Naive thymus-derived CD4-positive, alpha-beta T cell (primary cell): Measurements from ENCODE around the gene CARD14. TPM values are rescaled to one million over a fixed set of nuclear protein-coding genes. Genes with fewer than 3 reads are reported as not detected.
A peak's percentile ranks its signal among the peaks of the same experiment; 100 is the strongest.

Experiments
- ATAC-seq: fragments of 150-1000 bp; cut with Tn5 transposase; 2 replicates; pipeline ENCODE4 v1.10.0; 2021; ENCODE audit warnings: mild to moderate bottlenecking, moderate library complexity
- CTCF ChIA-PET: fragments of 350-600 bp; sonication (Branson Sonifier 250); formaldehyde crosslinking; loops from one replicate; lab custom pipeline; 2021; ENCODE audit warnings: antibody characterized with exemption; lab: Charles Lee
- POLR2A ChIA-PET: fragments of 350-600 bp; sonication (Branson Sonifier 250); formaldehyde crosslinking; loops from one replicate; lab custom pipeline; 2021; ENCODE audit warnings: antibody characterized with exemption, inconsistent platforms; lab: Charles Lee
- DNase-seq, 9 donors: peaks; one replicate each; pipeline versions ENCODE4 v3.0.0 to v3.0.0-alpha.2; 2020 to 2022; ENCODE audit warnings: mixed read lengths in 1 of 9
- H3K27ac ChIP-seq: one replicate; pipeline ENCODE4 v1.7.0; 2013; ENCODE audit warnings: mild to moderate bottlenecking, low read depth, low read length, moderate library complexity
- H3K27me3 ChIP-seq, 2 donors: one replicate each; pipeline ENCODE4 v1.7.0; 2013; ENCODE audit warnings: low read length in 2 of 2, mild to moderate bottlenecking in 2 of 2, moderate library complexity in 2 of 2; ENCODE audit not compliant: control insufficient read depth in 2 of 2, insufficient read depth in 2 of 2
- H3K36me3 ChIP-seq, 3 experiments: 1 replicate in 2 of 3; 2 replicates in 1 of 3; pipeline ENCODE4 v1.7.0; 2013; ENCODE audit warnings: low read length in 3 of 3, mild to moderate bottlenecking in 3 of 3, moderate library complexity in 1 of 3; ENCODE audit not compliant: insufficient read depth in 3 of 3, control insufficient read depth in 2 of 3
- H3K4me1 ChIP-seq, 2 donors: one replicate each; pipeline ENCODE4 v1.7.0; 2013; ENCODE audit warnings: low read length in 2 of 2, mild to moderate bottlenecking in 2 of 2, moderate library complexity in 1 of 2; ENCODE audit not compliant: control insufficient read depth in 2 of 2, insufficient read depth in 2 of 2
- H3K4me3 ChIP-seq: 2 replicates; pipeline ENCODE4 v1.7.0; 2013; ENCODE audit warnings: mild to moderate bottlenecking, low read length
- H3K9me3 ChIP-seq, 3 experiments: 1 replicate in 2 of 3; 2 replicates in 1 of 3; pipeline ENCODE4 v1.7.0; 2013; ENCODE audit warnings: low read length in 3 of 3; ENCODE audit not compliant: control insufficient read depth in 2 of 3
- H3K27ac Mint-ChIP-seq, 9 donors: one replicate each; pipeline ENCODE4 v1.8.0; 2020 to 2022; ENCODE audit warnings: mixed read lengths in 9 of 9, mild to moderate bottlenecking in 8 of 9, moderate library complexity in 5 of 9, inconsistent platforms in 2 of 9
- H3K27me3 Mint-ChIP-seq, 5 donors: one replicate each; pipeline ENCODE4 v1.8.0; 2021 to 2022; ENCODE audit warnings: mixed read lengths in 5 of 5, mild to moderate bottlenecking in 1 of 5
- H3K36me3 Mint-ChIP-seq, 5 donors: one replicate each; pipeline ENCODE4 v1.8.0; 2020 to 2022; ENCODE audit warnings: mixed read lengths in 5 of 5, mild to moderate bottlenecking in 3 of 5, inconsistent platforms in 1 of 5
- H3K4me1 Mint-ChIP-seq, 7 donors: one replicate each; pipeline ENCODE4 v1.8.0; 2020 to 2022; ENCODE audit warnings: mixed read lengths in 7 of 7, mild to moderate bottlenecking in 3 of 7, inconsistent platforms in 1 of 7
- H3K4me3 Mint-ChIP-seq, 10 donors: one replicate each; pipeline ENCODE4 v1.8.0; 2020 to 2022; ENCODE audit warnings: mild to moderate bottlenecking in 10 of 10, mixed read lengths in 10 of 10, moderate library complexity in 6 of 10, inconsistent platforms in 2 of 10
- H3K9me3 Mint-ChIP-seq, 11 donors: one replicate each; pipeline ENCODE4 v1.8.0; 2020 to 2022; ENCODE audit warnings: mixed read lengths in 11 of 11, mild to moderate bottlenecking in 4 of 11, inconsistent platforms in 1 of 11, moderate library complexity in 1 of 11
- intact Hi-C, 2 donors: fragments of 100-400 bp; cut with micrococcal nuclease; formaldehyde crosslinking; loops; one replicate each; pipeline ENCODE4 v1.15.1; 2023
- polyA plus RNA-seq, 2 donors: library from polyadenylated mRNA; unstranded; fragments of 300-500 nt; fragmentation: Illumina TruSeq; gene quantifications; one replicate each; pipeline ENCODE4 v1.2.3, GENCODE V29; 2021
- total RNA-seq, 6 experiments: library from RNA in 5 of 6; stranded (reverse) in 5 of 6; gene quantifications; 1 replicate in 5 of 6; 2 replicates in 1 of 6; pipeline ENCODE4 v1.2.3 and lab custom pipeline; 2021 to 2026

Gene CARD14
- total and polyA plus RNA-seq, 7 experiments from 2014 or later = 0.24 to 0.57 (median 0.30) TPM; not detected in 4

- H3K4me3 ChIP-seq = peak within 1 kb of the TSS; percentile 84
These were observed 50.4 kb downstream of the CARD14 start, which contains the start of the genes SGSH and SLC26A11 for GRCh38 chr17:80220054-80220735. Gene SGSH (minus strand): TSS chr17:80220333. CDS start chr17:80220313, 20 bp downstream. Gene SLC26A11 (plus strand): TSS chr17:80220427. CDS start chr17:80221561, 1,134 bp downstream.

GRCh38 chr17:80220736-80221215, 50.9 kb downstream of the CARD14 start:
- peak overlapping the region; percentile 84 for H3K4me3 ChIP-seq
- intact Hi-C loops = no loop called here
- Mint-ChIP-seq H3K27me3 (peaks cover 0 to 3% (median 0%) of the 10 kb centered on the region in 5 donors), H3K27ac (peak overlapping the region; percentile 18 to 91 (median 72)), H3K4me1 (peaks cover 21 to 44% (median 30%) of the 10 kb centered on the region in 7 donors), H3K4me3 (peak overlapping the region; percentile 69 to 95 (median 84)), H3K36me3 (peaks cover 0 to 14% (median 7%) of the 10 kb centered on the region in 5 donors), H3K9me3 (peaks cover 0 to 2% (median 0%) of the 10 kb centered on the region in 11 donors)
- peaks cover 6 to 37% (median 7%) of the 10 kb centered on the region in 3 experiments for H3K36me3 ChIP-seq
- H3K27me3 ChIP-seq = no peaks in the 10 kb centered on the region
- peaks cover 13 to 30% of the 10 kb centered on the region in 2 donors for H3K4me1 ChIP-seq
- no peaks in the 10 kb centered on the region for H3K9me3 ChIP-seq
- CTCF ChIA-PET = interaction anchor here (0.6 kb wide), 1 partner anchor 1895 kb away, joined by 3 read pairs; no protein-coding TSS in a partner anchor
- POLR2A ChIA-PET = interaction anchor here (0.7 to 2.2 kb wide), 4 partner anchors 25 to 47 kb away, joined by 3 to 14 read pairs (median 6); partner anchors contain the start of gene RNF213
- H3K27ac ChIP-seq = peak overlapping the region; percentile 93
- no peak for ATAC-seq
- peak in 6 of 9 donors; percentile 10 to 29 (median 25) for DNase-seq

More at GRCh38 chr17:80220054-80220735, 50.4 kb downstream of the CARD14 start, which contains the start of the genes SGSH and SLC26A11:
- Mint-ChIP-seq H3K27me3 (peaks cover 0 to 3% (median 0%) of the 10 kb centered on the region in 5 donors), H3K9me3 (peaks cover 0 to 2% (median 0%) of the 10 kb centered on the region in 11 donors), H3K4me1 (peaks cover 21 to 44% (median 30%) of the 10 kb centered on the region in 7 donors), H3K27ac (peak within 1 kb of the TSS; percentile 86 to 98 (median 95)), H3K36me3 (peaks cover 0 to 14% (median 7%) of the 10 kb centered on the region in 5 donors), H3K4me3 (peak within 1 kb of the TSS; percentile 86 to 96 (median 92))
- intact Hi-C loops = no loop called here
- ChIA-PET CTCF (interaction anchor here (0.6 kb wide), 1 partner anchor 1895 kb away, joined by 3 read pairs; no protein-coding TSS in a partner anchor), POLR2A (interaction anchor here (0.7 to 2.3 kb wide), 6 partner anchors 12 to 74 kb away, joined by 3 to 14 read pairs (median 5); partner anchors contain the start of gene RNF213)
- H3K27ac ChIP-seq = peak within 1 kb of the TSS; percentile 93
- H3K27me3 ChIP-seq = no peaks in the 10 kb centered on the region
- H3K9me3 ChIP-seq = no peaks in the 10 kb centered on the region
- ATAC-seq (peak; percentile 59), DNase-seq (peak; percentile 13 to 73 (median 45))
- H3K4me1 ChIP-seq = peaks cover 13 to 30% of the 10 kb centered on the region in 2 donors
- H3K36me3 ChIP-seq = peaks cover 6 to 43% (median 7%) of the 10 kb centered on the region in 3 experiments

GRCh38 chr17:80221351-80222105, 51.7 kb downstream of the CARD14 start:
- Mint-ChIP-seq H3K36me3 (peaks cover 0 to 12% (median 4%) of the 10 kb centered on the region in 5 donors), H3K4me3 (peak overlapping the region; percentile 69 to 95 (median 84)), H3K27me3 (peaks cover 0 to 3% (median 0%) of the 10 kb centered on the region in 5 donors), H3K4me1 (peaks cover 21 to 44% (median 30%) of the 10 kb centered on the region in 7 donors), H3K27ac (peak overlapping the region; percentile 18 to 85 (median 72)), H3K9me3 (peaks cover 0 to 2% (median 0%) of the 10 kb centered on the region in 11 donors)
- Histone ChIP-seq H3K4me1 (peaks cover 13 to 30% of the 10 kb centered on the region in 2 donors), H3K9me3 (no peaks in the 10 kb centered on the region), H3K4me3 (no peak overlapping the region), H3K27ac (peak overlapping the region; percentile 93), H3K36me3 (peaks cover 2 to 30% (median 5%) of the 10 kb centered on the region in 3 experiments), H3K27me3 (no peaks in the 10 kb centered on the region)
- CTCF ChIA-PET = no interaction called here
- ATAC-seq (no peak), DNase-seq (no peak)
- POLR2A ChIA-PET = no interaction called here
- intact Hi-C loops = no loop called here

- Mint-ChIP-seq H3K4me1 (peaks cover 16 to 40% (median 26%) of the 10 kb centered on the region in 7 donors), H3K9me3 (peaks cover 0 to 2% (median 0%) of the 10 kb centered on the region in 11 donors), H3K4me3 (peak overlapping the region in 9 of 10 donors; percentile 25 to 84 (median 50)), H3K27ac (peak overlapping the region in 5 of 9 donors; percentile 38 to 71 (median 65)), H3K27me3 (peaks cover 0 to 3% (median 0%) of the 10 kb centered on the region in 5 donors), H3K36me3 (peaks cover 0 to 9% (median 4%) of the 10 kb centered on the region in 5 donors)
- Histone ChIP-seq H3K9me3 (no peaks in the 10 kb centered on the region), H3K4me3 (no peak overlapping the region), H3K27ac (no peak overlapping the region), H3K27me3 (no peaks in the 10 kb centered on the region), H3K36me3 (peaks cover 0 to 28% (median 0%) of the 10 kb centered on the region in 3 experiments), H3K4me1 (peaks cover 13 to 24% of the 10 kb centered on the region in 2 donors)
- ChIA-PET CTCF (no interaction called here), POLR2A (interaction anchor here (0.6 kb wide), 1 partner anchor 13 kb away, joined by 3 read pairs; no protein-coding TSS in a partner anchor)
- DNase-seq = no peak
- ATAC-seq = no peak
- intact Hi-C loops = no loop called here
These were observed 52.7 kb downstream of the CARD14 start for GRCh38 chr17:80222376-80223141.

GRCh38 chr17:80223142-80223815, 53.4 kb downstream of the CARD14 start:
- H3K9me3 ChIP-seq = no peaks in the 10 kb centered on the region
- peaks cover 11 to 17% of the 10 kb centered on the region in 2 donors for H3K4me1 ChIP-seq
- DNase-seq (no peak), ATAC-seq (no peak)
- H3K4me1 Mint-ChIP-seq = peaks cover 14 to 34% (median 24%) of the 10 kb centered on the region in 7 donors
- H3K27me3 Mint-ChIP-seq = peaks cover 0 to 3% (median 0%) of the 10 kb centered on the region in 5 donors
- peaks cover 0 to 2% (median 0%) of the 10 kb centered on the region in 11 donors for H3K9me3 Mint-ChIP-seq
- H3K4me3 Mint-ChIP-seq = peak overlapping the region in 6 of 10 donors; percentile 13 to 83 (median 54)
- H3K27ac ChIP-seq = no peak overlapping the region
- peaks cover 0 to 7% (median 4%) of the 10 kb centered on the region in 5 donors for H3K36me3 Mint-ChIP-seq
- no peaks in the 10 kb centered on the region for H3K27me3 ChIP-seq
- POLR2A ChIA-PET = interaction anchor here (0.6 kb wide), 1 partner anchor 14 kb away, joined by 3 read pairs; no protein-coding TSS in a partner anchor
- peaks cover 0 to 28% (median 0%) of the 10 kb centered on the region in 3 experiments for H3K36me3 ChIP-seq
- H3K27ac Mint-ChIP-seq = peak overlapping the region in 3 of 9 donors; percentile 25 to 38 (median 28)
- CTCF ChIA-PET = no interaction called here
- intact Hi-C loops = no loop called here
- H3K4me3 ChIP-seq = no peak overlapping the region
